BJ (cell line): ENCODE data around the gene PBX1. TPM values are rescaled to one million over a fixed set of nuclear protein-coding genes. Genes with fewer than 3 reads are reported as not detected.

Experiments
- CTCF ChIA-PET: fragments of 350-600 bp; formaldehyde crosslinking; extraction: SDS; loops from one replicate; lab custom pipeline; 2021; ENCODE audit warnings: antibody characterized with exemption, inconsistent platforms; lab: Yijun Ruan, JAX
- POLR2A ChIA-PET: fragments of 300-600 bp; sonication (Branson Sonifier 250); formaldehyde crosslinking; extraction: SDS; loops from one replicate; lab custom pipeline; 2021; ENCODE audit warnings: antibody characterized with exemption; lab: Charles Lee
- DNase-seq: peaks from one replicate; pipeline ENCODE4 v3.0.0-alpha.2; 2011; ENCODE audit warnings: low read depth
- H3K27me3 ChIP-seq: 2 replicates; pipeline ENCODE4 v1.6.0; 2011; ENCODE audit warnings: low read length; ENCODE audit not compliant: control insufficient read depth, insufficient read depth
- H3K36me3 ChIP-seq: 2 replicates; pipeline ENCODE4 v1.5.1; 2011; ENCODE audit warnings: low read length; ENCODE audit not compliant: control insufficient read depth, insufficient read depth
- H3K4me3 ChIP-seq: 2 replicates; pipeline ENCODE4 v1.5.1; 2011; ENCODE audit warnings: low read depth, mild to moderate bottlenecking, control low read depth, low read length
- CTCF ChIP-seq: IDR thresholded peaks from 2 replicates; pipeline ENCODE4 v1.5.1; 2011; ENCODE audit warnings: low read depth, mild to moderate bottlenecking, control low read depth, inconsistent platforms, low read length, moderate library complexity; ENCODE audit not compliant: insufficient read depth
- polyA plus RNA-seq: library from polyadenylated mRNA; depleted of rRNA; stranded (reverse); fragments of >200 nt; gene quantifications from 2 replicates; pipeline ENCODE4 v1.2.3, GENCODE V29; 2011

The PBX1 gene
- polyA plus RNA-seq, 1 experiment: 46.1 TPM

- CTCF ChIA-PET: interaction anchor here (0.7 to 1.1 kb wide), 3 partner anchors 13 to 56 kb away, joined by 3 read pairs; no protein-coding TSS in a partner anchor
- Histone ChIP-seq H3K4me3 (peak overlapping the region; percentile 83), H3K36me3 (no peaks in the 10 kb centered on the region), H3K27me3 (no peaks in the 10 kb centered on the region)
- POLR2A ChIA-PET: no interaction called here
- no peak for DNase-seq
- no peak for TF ChIP-seq CTCF
These were observed 1.6 kb downstream of the PBX1 start for GRCh38 chr1:164560556-164560955.

DNA sequence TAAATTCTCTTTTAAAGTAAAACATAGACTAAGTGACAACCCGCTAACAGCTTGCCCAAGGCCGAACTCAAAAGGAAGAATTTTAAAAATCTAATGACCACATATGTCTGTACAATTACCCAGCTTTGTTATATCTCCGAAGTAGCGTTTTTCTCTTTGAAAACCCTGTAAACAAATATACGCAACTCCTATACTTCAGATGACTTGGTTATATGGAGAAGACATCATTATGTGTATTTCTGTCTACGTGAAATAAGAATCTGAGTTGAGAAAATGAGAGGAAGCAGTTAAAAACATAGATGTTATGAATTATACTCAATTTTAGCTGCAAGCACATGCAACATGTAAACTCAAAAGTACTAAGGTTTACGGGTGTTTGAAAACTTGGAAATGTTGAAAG lies 2.0 kb downstream of the PBX1 start:
- Histone ChIP-seq H3K27me3 (no peaks in the 10 kb centered on the region), H3K4me3 (peak overlapping the region; percentile 83), H3K36me3 (no peaks in the 10 kb centered on the region)
- no peak for TF ChIP-seq CTCF
- ChIA-PET POLR2A (no interaction called here), CTCF (interaction anchor here (0.7 to 1.1 kb wide), 3 partner anchors 13 to 56 kb away, joined by 3 read pairs; no protein-coding TSS in a partner anchor)
- no peak for DNase-seq

DNA sequence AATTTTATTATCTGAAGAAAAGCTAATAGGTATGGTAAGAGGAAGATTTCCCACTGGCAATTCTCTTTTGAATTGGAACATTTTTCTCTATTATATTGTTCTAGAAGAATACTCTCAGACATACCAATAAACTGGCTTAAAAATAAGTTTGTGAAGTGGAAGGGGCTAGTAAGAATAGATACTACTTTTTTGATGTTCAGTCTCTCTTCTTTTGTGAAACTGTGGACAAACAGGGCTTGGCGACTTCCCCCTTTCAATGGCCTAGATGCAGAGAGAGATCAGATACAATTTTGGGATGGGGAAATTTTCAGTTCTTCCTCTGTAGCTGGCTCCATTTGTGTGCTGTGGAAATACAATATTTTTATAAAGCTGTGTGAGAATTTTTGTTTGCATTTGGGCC lies 2.5 kb downstream of the PBX1 start:
- H3K27me3 ChIP-seq: no peaks in the 10 kb centered on the region
- H3K36me3 ChIP-seq: no peaks in the 10 kb centered on the region
- TF ChIP-seq CTCF: no peak
- DNase-seq: no peak
- POLR2A ChIA-PET: no interaction called here
- CTCF ChIA-PET: interaction anchor here (0.7 to 1.1 kb wide), 2 partner anchors 12 to 55 kb away, joined by 3 read pairs; no protein-coding TSS in a partner anchor
- H3K4me3 ChIP-seq: peak overlapping the region; percentile 83

GRCh38 chr1:164562061-164562460 lies 3.1 kb downstream of the PBX1 start:
- ChIA-PET POLR2A (no interaction called here), CTCF (interaction anchor here (0.9 kb wide), 1 partner anchor 222 kb away, joined by 3 read pairs; no protein-coding TSS in a partner anchor)
- Histone ChIP-seq H3K4me3 (peak overlapping the region; percentile 83), H3K27me3 (no peaks in the 10 kb centered on the region), H3K36me3 (no peaks in the 10 kb centered on the region)
- no peak for DNase-seq
- no peak for TF ChIP-seq CTCF

GRCh38 chr1:164562511-164562910 lies 3.5 kb downstream of the PBX1 start:
- no peak for DNase-seq
- peak overlapping the region; percentile 83 for H3K4me3 ChIP-seq
- ChIA-PET POLR2A (interaction anchor here (0.5 kb wide), 1 partner anchor 49 kb away, joined by 3 read pairs; no protein-coding TSS in a partner anchor), CTCF (interaction anchor here (0.6 to 0.9 kb wide), 2 partner anchors 221 to 258 kb away, joined by 3 read pairs; no protein-coding TSS in a partner anchor)
- H3K27me3 ChIP-seq: no peaks in the 10 kb centered on the region
- no peaks in the 10 kb centered on the region for H3K36me3 ChIP-seq
- TF ChIP-seq CTCF: no peak
